Measurements from ENCODE around the gene ANO3.
"Not testable (repeated sequence)": the region's sequence is repeated elsewhere in the genome, so short reads cannot be mapped to it uniquely, and the experiment has no call there.

ANO3 gene

DNA sequence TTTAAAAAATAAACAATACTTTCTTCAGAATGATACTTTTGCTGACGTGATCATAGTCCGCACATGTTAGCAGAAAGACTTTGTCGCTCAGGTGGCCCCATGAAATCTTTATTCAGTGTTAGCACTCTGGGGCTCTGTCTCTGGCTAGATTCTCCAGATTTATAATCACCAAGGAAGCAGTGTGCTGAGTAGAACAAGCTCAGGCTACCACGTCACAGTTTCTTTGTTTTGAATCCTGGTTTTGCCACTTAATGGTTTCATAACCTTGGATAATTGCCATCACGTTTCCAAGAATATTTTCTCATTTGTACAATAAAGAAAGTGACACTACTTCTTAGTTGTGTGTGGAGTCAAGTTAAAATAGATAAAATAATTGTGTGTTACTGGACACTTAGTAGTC, 244.0 kb downstream of the ANO3 start:
- DNase-seq (ENCODE audit: low read depth): no peak

DNA sequence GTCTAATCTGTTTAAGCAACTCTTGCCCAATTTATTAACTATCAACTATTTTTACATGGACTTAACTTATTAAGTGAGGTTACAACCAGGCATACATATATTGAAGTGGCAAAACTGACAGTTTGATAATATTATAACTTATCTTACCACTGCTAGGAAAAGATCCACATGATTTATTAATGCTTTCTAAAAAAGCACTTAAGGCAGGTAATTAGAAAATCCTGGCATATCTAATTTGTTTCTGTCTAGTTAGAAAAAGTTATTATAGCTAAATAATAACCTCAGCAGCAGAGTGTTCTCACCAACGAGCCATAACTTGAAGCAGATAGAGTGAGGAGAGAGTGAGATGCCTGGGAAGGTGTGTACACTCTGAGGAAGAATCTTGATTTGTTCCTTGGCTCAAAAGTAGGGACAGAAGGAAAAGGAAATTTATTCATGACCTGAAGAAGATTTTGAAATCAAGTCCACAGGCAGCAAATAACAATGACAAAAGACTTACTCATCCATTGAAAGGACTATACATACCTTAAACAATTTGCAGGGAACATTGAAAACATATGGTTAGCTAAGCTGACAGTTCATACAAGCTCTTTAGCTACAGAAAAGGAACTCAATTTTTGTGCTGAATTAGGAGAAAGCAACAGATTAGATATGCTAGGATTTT, 247.2 kb downstream of the ANO3 start:
- DNase-seq (ENCODE audit: low read depth): no peak

DNA sequence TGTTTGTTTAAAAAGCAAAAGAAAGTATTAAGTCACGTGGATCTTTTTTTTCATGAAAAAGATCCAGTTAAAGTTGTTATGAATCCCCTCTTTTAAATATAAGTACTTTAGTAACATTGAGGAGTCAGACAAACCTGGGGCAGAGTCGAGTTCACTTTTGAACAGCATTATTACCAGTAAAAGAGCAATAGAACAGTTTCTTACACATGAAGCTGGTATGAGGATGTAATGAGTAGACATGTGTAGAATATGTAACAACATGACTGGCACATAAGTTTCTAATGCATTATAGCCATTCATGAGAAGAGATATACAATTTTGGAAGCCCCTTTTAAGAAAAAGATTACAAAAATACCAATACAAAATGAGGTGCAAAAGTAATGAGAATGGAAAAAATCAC, 247.8 kb downstream of the ANO3 start:
- no peak for DNase-seq (ENCODE audit: low read depth)

- no peak for DNase-seq (ENCODE audit: low read depth)
These were observed 249.0 kb downstream of the ANO3 start for GRCh38 chr11:26580929-26581328.

- no peak for DNase-seq (ENCODE audit: low read depth)
These were observed 251.6 kb downstream of the ANO3 start for GRCh38 chr11:26583550-26583949.

GRCh38 chr11:26584818-26585217, 252.9 kb downstream of the ANO3 start:
- no peak for DNase-seq (ENCODE audit: low read depth)

GRCh38 chr11:26587073-26587472, 255.1 kb downstream of the ANO3 start:
- no peak for DNase-seq (ENCODE audit: low read depth)

DNA sequence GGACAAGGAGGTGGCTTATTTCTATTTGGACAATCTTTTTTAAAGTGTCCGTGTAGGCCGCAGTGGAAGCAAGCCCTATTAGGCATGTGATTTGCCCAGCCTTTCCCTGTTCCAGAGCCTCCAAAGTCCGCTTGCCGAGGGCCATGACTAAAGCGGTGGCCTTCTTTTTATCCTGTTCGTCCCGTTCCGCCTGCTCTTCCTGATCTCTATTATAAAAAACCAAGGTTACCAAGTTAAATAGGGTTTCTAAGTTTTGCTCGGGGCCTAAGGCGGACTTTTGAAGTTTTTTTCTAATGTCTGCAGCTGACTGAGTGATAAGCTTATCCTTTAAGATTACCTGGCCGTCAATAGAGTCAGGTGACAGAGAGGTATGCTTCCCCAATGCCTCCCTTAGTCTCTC, 261.8 kb downstream of the ANO3 start:
- DNase-seq (ENCODE audit: low read depth): no peak

GRCh38 chr11:26595207-26595865, 263.4 kb downstream of the ANO3 start:
- not testable (repeated sequence) for DNase-seq (ENCODE audit: low read depth)

DNA sequence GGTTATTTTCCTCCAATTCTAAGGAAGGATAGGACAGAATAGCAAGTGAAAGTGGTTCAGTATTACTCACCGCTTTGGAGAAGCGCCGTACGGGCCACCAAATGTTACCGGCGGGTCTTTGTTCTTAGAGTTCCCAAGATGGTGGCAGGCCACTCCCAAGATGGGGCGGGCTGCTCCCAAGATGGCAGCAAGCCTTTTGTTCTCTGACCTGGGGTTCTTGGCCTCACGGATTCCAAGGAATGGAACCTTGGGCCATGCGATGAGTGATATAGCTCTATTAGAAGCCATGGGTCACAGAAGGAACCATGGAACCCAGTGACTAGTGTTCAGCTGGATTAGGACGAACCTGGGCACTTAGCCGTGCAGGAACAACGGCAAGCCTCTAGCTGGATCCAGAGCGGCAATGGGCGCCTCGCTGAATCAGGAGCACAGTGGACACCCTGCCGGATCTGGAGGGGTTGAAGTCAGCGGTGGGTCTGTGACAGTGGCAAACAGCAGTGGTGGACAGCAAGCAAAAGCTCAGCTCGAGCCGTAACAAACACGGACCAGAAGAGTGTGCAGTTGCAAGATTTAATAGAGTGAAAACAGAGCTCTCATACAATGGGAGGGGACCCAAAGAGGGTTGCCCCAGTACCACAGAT, 265.2 kb downstream of the ANO3 start:
- not testable (repeated sequence) for DNase-seq (ENCODE audit: low read depth)

DNA sequence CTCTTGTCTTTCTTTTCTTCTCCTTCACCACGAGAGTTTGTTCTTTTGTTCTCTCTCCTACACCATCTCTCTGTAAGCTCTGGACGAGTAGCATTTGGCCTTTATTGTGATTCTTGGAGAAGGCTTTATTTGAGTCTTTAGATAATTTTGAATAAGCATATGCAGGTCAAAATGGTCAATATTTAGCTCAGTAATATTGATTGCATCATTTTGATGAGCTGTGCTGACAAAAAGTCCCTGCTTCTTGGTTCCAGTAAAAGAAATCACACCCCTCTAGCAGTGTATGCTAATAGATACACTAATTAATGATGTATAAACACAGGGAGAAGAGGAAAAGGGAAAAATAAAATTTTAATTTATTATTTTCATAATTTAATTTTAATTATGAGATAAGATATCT, 266.0 kb downstream of the ANO3 start:
- DNase-seq (ENCODE audit: low read depth): no peak

DNA sequence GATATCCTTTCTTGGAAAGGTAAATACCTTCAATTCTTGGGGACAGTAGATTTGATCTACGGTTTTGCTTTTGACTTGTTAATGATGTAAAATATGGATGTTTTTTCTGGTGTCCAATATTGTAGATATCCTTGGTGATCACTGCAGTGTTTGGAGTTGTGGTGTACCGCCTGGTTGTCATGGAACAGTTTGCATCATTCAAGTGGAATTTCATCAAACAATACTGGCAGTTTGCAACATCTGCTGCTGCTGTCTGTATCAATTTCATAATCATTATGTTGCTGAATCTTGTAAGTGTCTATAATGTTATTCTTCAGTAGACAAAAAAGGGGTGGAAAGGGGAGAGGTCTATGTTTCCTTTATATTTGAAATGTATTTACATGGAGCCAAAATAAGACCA, 267.5 kb downstream of the ANO3 start:
- no peak for DNase-seq (ENCODE audit: low read depth)

- no peak for DNase-seq (ENCODE audit: low read depth)
These were observed 268.0 kb downstream of the ANO3 start for GRCh38 chr11:26599876-26600434.

DNA sequence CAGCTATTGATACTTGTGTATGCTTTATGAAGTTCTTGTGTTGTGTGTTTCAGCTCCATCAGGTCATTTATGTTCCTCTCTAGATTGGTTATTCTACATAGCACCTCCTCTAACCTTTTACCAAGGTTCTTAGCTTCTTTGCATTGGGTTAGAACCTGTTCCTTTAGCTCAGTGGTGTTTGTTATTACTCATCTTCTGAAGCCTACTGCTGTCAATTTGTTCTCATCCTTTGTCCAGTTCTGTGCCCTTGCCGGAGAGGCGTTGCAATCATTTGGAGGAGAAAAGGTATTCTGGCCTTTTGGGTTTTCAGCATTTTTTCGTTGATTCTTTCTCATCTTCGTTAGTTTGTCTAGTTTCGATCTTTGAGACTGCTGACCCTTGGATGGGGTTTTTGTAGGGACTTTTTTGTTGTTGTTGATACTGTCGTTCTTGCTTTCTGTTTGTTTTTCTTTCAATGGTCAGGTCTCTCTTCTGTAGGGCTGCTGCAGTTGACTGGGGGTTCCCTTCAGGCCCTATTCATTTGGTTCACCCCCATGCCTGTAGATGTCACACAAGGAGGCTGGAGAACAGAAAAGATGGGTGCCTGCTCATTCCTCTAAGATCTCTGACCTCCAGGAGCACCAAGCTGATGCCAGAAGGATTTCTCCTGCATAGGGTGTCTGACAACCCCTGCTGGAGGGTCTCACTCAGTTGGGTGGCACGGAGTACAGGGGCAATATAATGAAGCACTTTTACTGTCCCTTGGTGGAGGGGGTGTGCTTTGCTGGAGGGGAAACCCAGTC, 276.0 kb downstream of the ANO3 start:
- no peak for DNase-seq (ENCODE audit: low read depth)

- DNase-seq (ENCODE audit: low read depth): no peak
These were observed 276.7 kb downstream of the ANO3 start for GRCh38 chr11:26608507-26609146.

DNA sequence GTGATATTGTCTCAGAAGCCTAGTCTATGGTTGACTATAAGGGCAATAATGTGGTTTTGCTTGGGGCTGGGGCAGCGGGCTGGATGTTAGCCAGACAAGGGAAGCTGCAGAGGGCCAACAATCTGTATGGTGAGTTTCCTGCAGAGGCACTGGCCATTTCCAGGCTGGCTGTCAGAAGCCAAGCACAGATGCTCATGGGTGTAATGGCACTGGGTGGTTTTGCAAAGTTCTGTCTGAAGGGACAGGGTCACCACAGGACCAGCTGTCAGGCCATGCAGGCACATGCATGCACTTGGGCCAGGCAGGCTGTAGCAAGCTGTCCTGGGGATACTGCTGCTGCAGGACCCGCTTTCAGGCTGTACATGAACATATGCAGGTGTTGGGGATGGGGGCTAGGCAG, 281.8 kb downstream of the ANO3 start:
- DNase-seq (ENCODE audit: low read depth): no peak

DNA sequence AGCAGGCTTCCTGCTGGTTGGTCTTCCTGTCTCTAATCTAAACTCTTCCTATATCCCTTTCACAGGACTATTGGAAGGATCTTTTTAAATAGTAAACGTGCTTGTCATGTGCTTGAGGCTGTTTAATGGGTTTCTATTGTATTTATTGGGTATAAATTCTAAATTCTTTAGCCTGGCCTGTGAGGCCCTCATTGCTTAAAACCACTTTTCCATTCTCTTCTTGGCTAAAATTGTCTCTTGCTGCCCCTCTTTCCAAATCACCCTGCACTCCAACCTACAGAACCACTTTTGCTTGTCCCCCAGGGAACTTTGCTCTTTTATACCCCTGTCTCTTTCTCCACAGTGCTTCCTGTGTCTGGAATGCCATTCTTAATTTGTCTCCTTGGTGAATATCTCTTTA, 286.5 kb downstream of the ANO3 start:
- DNase-seq (ENCODE audit: low read depth): no peak

GRCh38 chr11:26620282-26621045, 288.5 kb downstream of the ANO3 start:
- no peak for DNase-seq (ENCODE audit: low read depth)

DNA sequence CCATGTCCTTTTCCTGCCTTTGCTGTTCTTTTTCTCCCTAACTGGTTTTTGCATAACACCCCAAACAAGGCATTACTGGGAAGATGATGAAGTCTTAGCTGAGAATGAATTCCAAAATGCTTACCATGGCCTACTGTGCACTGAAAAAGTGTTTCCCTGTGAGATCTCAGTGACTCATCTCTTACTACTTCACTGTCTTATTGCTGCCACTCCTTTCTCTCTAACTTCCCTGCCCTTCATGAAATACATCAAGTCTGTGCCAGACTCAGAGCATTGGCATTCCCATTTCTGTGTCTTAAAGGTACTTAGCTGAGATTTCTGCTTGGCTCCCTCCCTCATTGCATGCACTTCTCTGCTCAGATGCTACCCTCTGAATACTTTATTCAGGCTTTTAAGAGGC, 289.2 kb downstream of the ANO3 start:
- no peak for DNase-seq (ENCODE audit: low read depth)

DNA sequence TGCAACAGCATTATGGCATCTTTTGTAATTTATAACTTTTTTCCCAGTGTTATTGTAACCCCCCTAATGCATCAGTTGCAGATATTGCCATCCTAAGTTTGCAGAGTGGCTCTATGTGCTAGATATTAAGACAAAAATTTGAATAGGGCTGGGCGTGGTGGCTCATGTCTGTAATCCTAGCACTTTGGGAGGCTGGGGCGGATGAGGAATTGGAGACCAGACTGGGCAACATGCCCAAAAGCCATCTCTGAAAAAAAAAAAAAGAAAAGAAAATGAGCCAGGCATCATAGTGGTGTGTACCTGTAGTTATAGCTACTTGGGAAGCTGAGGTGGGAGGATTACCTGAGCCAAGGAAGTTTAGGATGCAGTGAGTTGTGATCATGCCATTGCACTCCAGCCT, 290.3 kb downstream of the ANO3 start:
- DNase-seq (ENCODE audit: low read depth): no peak

GRCh38 chr11:26623076-26623659, 291.2 kb downstream of the ANO3 start:
- DNase-seq (ENCODE audit: low read depth): no peak

All from T follicular helper cell (primary cell).